ENCODE measurements around the gene KRT6A. TPM values are rescaled to one million over a fixed set of nuclear protein-coding genes. Genes with fewer than 3 reads are reported as not detected.
A peak's percentile ranks its signal among the peaks of the same experiment; 100 is the strongest.

The KRT6A gene
- total and polyA plus RNA-seq, 2 experiments from 2014 or later, result 0.22 TPM; not detected in 1

DNA sequence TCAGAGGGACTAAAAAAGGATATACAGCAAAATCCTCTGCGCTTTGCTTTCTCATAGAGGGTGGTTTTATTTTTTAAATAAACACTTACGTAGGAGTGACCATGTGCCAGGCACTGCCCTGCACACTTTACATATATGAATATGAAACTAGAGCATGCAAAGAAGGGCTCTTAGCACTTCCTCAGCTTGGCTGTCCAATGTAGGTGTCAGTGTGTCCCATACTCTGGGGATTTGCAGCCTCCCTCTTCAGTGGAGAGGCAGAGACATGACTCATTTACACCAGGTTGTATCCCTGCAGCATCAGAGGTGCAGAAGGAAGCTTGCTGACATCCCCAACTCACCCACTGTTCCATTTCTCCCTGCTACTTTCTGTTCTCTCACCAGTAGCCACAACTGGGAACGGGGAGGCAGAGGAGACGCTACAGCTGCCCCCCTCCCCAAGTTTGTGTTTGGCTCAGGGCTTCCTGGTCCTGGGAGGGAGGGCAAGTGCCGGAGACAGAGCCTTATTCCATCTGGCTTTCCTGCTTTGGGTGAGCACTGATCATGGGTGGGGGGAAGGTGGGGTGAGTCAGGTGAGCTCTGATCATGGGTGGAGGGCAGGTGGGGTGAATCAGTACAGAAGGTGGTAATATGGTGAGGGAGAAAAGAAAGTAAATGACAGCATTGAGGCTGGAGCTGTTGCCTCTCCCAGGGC, 32.0 kb upstream of the KRT6A start:
- Histone ChIP-seq H3K27ac (no peak overlapping the region), H3K4me3 (no peak overlapping the region), H3K4me1 (ENCODE audit: low read depth) (no peaks in the 10 kb centered on the region), H3K27me3 (no peaks in the 10 kb centered on the region), H3K36me3 (no peaks in the 10 kb centered on the region), H3K9me3 (ENCODE audit: low read depth) (no peaks in the 10 kb centered on the region)
- TF ChIP-seq, protein P1, sequence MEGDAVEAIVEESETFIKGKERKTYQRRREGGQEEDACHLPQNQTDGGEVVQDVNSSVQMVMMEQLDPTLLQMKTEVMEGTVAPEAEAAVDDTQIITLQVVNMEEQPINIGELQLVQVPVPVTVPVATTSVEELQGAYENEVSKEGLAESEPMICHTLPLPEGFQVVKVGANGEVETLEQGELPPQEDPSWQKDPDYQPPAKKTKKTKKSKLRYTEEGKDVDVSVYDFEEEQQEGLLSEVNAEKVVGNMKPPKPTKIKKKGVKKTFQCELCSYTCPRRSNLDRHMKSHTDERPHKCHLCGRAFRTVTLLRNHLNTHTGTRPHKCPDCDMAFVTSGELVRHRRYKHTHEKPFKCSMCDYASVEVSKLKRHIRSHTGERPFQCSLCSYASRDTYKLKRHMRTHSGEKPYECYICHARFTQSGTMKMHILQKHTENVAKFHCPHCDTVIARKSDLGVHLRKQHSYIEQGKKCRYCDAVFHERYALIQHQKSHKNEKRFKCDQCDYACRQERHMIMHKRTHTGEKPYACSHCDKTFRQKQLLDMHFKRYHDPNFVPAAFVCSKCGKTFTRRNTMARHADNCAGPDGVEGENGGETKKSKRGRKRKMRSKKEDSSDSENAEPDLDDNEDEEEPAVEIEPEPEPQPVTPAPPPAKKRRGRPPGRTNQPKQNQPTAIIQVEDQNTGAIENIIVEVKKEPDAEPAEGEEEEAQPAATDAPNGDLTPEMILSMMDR (IDR thresholded peaks at IDR 0.05; ENCODE audit: low read depth, low read length), result no peak
- no peak for DNase-seq (ENCODE audit: low read depth in 1 of 2, low spot score in 1 of 2)

DNA sequence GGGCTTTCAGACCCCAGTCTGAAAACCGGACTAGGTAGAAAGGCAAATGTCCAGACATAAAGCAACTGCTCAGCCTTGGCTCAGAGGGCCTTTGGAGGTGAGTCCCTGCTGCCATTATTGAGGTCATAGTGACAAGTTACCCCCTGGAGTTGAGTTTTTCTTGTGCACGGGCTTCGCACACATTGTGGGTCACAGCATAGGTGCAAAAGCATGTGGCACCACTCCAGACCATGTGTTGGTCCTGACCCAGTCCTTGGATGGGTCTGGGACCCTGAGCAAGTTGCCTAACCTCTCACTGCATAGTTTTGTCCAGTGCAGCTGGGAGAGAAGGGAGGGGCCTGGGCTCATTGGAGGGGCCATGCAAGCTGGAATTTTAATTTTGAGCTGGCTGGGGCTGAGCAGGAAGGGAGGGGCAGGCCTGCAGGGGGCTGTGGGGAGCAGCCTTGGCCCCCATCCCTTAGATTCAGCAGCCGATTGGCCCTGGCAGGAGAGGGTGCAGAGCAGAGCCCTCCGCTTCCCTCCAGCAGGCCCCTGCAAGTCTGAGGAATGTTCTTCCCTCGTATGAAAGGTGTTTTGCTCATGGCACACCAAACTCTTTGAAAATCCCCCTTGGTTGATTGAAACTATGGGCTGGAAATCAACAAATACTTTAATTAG, 31.3 kb upstream of the KRT6A start:
- H3K27me3 ChIP-seq, result peaks cover 2% of the 10 kb centered on the region
- no peaks in the 10 kb centered on the region for H3K4me1 ChIP-seq (ENCODE audit: low read depth)
- H3K9me3 ChIP-seq (ENCODE audit: low read depth), result no peaks in the 10 kb centered on the region
- TF ChIP-seq, protein P1 (IDR thresholded peaks at IDR 0.05; ENCODE audit: low read depth, low read length), result no peak
- no peak for DNase-seq (ENCODE audit: low read depth in 1 of 2, low spot score in 1 of 2)
- no peaks in the 10 kb centered on the region for H3K36me3 ChIP-seq
- no peak overlapping the region for H3K27ac ChIP-seq
- no peak overlapping the region for H3K4me3 ChIP-seq

DNA sequence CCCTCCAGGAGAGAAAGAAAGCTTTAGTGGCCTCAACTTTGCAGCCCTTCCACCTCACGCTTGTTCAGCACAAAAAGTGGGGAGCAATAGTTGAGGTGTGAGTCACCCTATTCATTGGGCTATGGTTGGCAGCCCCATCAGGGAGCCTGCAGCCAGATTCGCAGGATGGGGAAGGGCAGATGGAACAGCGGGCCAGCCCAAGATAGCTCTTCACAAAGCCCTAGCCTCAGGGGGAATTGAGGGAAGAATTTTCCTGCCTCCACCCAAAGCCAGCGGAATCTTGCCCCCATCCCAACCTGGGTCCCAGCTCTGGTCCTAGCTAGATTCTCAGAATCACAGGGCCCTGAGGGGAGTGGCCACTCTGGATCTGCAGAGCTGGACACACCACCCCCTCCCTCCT, 30.8 kb upstream of the KRT6A start:
- no peaks in the 10 kb centered on the region for H3K9me3 ChIP-seq (ENCODE audit: low read depth)
- no peak overlapping the region for H3K27ac ChIP-seq
- H3K36me3 ChIP-seq, result no peaks in the 10 kb centered on the region
- DNase-seq (ENCODE audit: low read depth in 1 of 2, low spot score in 1 of 2), result no peak
- H3K4me3 ChIP-seq, result no peak overlapping the region
- TF ChIP-seq, protein P1 (IDR thresholded peaks at IDR 0.05; ENCODE audit: low read depth, low read length), result no peak
- H3K27me3 ChIP-seq, result peaks cover 3% of the 10 kb centered on the region
- H3K4me1 ChIP-seq (ENCODE audit: low read depth), result no peaks in the 10 kb centered on the region

DNA sequence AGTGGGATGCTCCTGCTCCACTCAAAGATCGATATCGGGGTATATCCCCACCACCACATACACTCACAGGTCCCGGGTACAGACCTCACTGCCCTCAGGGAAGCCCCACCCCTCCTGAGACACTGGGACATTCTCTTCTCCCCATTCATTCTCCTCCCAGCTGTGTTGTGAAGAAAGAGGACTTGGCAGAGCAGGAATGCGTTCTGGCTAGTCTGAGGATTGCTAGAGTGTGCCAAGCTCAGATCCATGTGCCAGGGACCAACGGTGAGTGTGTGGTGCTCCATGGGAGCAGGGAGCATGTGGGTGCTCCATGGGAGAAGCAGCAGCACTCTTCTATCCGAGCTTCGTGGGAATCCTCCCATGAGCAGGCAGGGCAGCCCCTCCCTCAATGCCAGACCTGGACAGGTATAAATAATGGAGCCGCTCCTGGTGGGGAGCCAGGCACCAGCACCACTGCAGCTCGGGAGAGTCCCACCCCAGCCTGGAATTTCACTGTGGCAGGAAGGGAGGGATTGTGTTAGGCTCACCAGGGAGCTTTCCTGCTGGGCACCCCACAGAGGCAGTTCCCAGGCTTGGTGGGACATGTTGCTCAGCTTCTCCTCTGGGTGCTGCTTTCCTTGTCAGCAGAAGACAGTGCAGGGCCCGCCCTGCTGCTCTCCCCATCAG, 29.4 kb upstream of the KRT6A start:
- H3K36me3 ChIP-seq, result no peaks in the 10 kb centered on the region
- no peak overlapping the region for H3K4me3 ChIP-seq
- peak in 1 of 2 donors; percentile 49 for DNase-seq (ENCODE audit: low read depth in 1 of 2, low spot score in 1 of 2)
- peaks cover 3% of the 10 kb centered on the region for H3K27me3 ChIP-seq
- no peaks in the 10 kb centered on the region for H3K4me1 ChIP-seq (ENCODE audit: low read depth)
- TF ChIP-seq, protein P1 (IDR thresholded peaks at IDR 0.05; ENCODE audit: low read depth, low read length), result no peak
- H3K27ac ChIP-seq, result no peak overlapping the region
- no peaks in the 10 kb centered on the region for H3K9me3 ChIP-seq (ENCODE audit: low read depth)

DNA sequence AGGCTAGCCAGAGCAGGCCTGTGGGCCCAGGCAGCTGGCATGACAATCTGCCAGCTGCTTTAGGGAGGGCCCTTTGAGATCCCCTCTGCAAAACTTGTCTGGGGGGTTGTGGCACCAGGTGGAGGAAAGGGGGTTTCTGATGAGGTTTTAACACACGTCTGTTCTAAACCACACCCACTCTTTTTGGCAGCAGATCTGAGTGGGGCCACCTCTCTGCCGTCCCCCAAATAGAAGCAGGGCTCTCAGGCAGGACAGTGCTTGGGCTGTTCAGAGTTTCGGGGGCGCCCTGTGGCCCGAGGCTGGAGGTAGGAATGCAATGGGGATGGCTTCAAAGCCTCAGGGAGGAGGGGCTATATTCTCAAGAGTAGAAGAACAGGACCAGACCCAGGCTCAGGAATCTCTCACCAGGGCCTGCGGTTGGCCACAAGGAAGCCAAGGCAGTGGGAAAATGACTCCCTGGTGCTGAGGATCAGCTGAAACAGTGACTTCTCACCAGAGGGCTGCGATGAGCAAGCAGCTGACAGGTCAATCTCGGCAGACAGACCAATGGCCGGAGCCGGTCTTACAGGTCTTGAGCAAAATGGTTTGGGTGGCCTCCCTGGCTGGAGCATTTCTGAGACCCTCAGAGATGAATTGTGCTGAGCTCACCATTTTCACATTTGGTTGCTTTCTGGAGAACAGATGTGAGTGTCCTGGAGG, 28.7 kb upstream of the KRT6A start:
- Histone ChIP-seq H3K27me3 (peaks cover 3% of the 10 kb centered on the region), H3K27ac (no peak overlapping the region), H3K36me3 (no peaks in the 10 kb centered on the region), H3K4me3 (no peak overlapping the region), H3K4me1 (ENCODE audit: low read depth) (no peaks in the 10 kb centered on the region), H3K9me3 (ENCODE audit: low read depth) (no peaks in the 10 kb centered on the region)
- peak in 1 of 2 donors; percentile 52 for DNase-seq (ENCODE audit: low read depth in 1 of 2, low spot score in 1 of 2)
- TF ChIP-seq, protein P1 (IDR thresholded peaks at IDR 0.05; ENCODE audit: low read depth, low read length), result no peak

All from cardiac muscle cell (in vitro differentiated cells and primary cell).